Stomach (tissue), 4 donors: ENCODE measurements around the gene DUSP6.

Experiments used
- CTCF ChIP-seq, 7 experiments: fragments of 450-650 bp in 4 of 7; fragments of 200-600 bp in 3 of 7; sonication (generic) in 3 of 7; IDR thresholded peaks; one replicate each; pipeline ENCODE4 v1.5.1; 2016 to 2019; ENCODE audit warnings: antibody characterized with exemption in 7 of 7, control low read depth in 2 of 7, mild to moderate bottlenecking in 1 of 7
- EP300 ChIP-seq: sonication (generic); formaldehyde crosslinking; IDR thresholded peaks from one replicate; pipeline ENCODE4 v1.6.1; 2017; ENCODE audit warnings: antibody characterized with exemption
- POLR2A ChIP-seq, 4 donors: fragments of 450-650 bp; IDR thresholded peaks; one replicate each; pipeline ENCODE4 v1.6.1; 2016; ENCODE audit warnings: antibody characterized with exemption in 4 of 4, control low read depth in 2 of 4, mild to moderate bottlenecking in 1 of 4, moderate library complexity in 1 of 4

- TF ChIP-seq CTCF (IDR thresholded peaks at IDR 0.05) = no peak
- TF ChIP-seq POLR2A (IDR thresholded peaks at IDR 0.05) = no peak
- no peak for TF ChIP-seq EP300
Measured at GRCh38 chr12:89319122-89319521, 33.2 kb downstream of the DUSP6 start.
